Adrenal gland (tissue), 12 donors: ENCODE data around the gene TUBB2B. TPM values are rescaled to one million over a fixed set of nuclear protein-coding genes. Genes with fewer than 3 reads are reported as not detected.

Experiments
- DNase-seq, 7 donors: peaks; one replicate each; pipeline ENCODE4 v3.0.0-alpha.2; 2019 to 2020
- H3K27ac ChIP-seq, 5 donors: fragments of 200-600 bp; sonication (generic) in 4 of 5; 1 replicate in 3 of 5; 2 replicates in 2 of 5; pipeline versions ENCODE4 v1.5.1 to v1.8.0; 2016 to 2020; ENCODE audit warnings: mild to moderate bottlenecking in 1 of 5
- H3K27me3 ChIP-seq: fragments of 200-600 bp; 2 replicates; pipeline ENCODE4 v1.8.0; 2021
- H3K36me3 ChIP-seq, 2 donors: fragments of 200-600 bp; replicated peaks in 1 of 2; 1 replicate in 1 of 2; 2 replicates in 1 of 2; pipeline versions ENCODE4 v1.5.1 to v1.8.0; 2018 to 2022
- H3K4me1 ChIP-seq, 2 donors: fragments of 200-600 bp; replicated peaks in 1 of 2; 1 replicate in 1 of 2; 2 replicates in 1 of 2; pipeline versions ENCODE4 v1.5.1 to v1.8.0; 2018 to 2021
- H3K4me3 ChIP-seq, 4 donors: fragments of 200-600 bp; sonication (generic) in 3 of 4; one replicate each; pipeline ENCODE4 v1.5.1; 2016 to 2018
- H3K9me3 ChIP-seq, 3 donors: fragments of 200-600 bp; sonication (generic) in 1 of 3; replicated peaks in 1 of 3; 1 replicate in 2 of 3; 2 replicates in 1 of 3; pipeline versions ENCODE4 v1.5.1 to v1.8.0; 2016 to 2021
- POLR2A ChIP-seq, 2 donors: fragments of 450-650 bp; IDR thresholded peaks; one replicate each; pipeline ENCODE4 v1.6.1; 2017; ENCODE audit warnings: antibody characterized with exemption in 2 of 2, mild to moderate bottlenecking in 2 of 2, moderate library complexity in 1 of 2
- WGBS, 4 donors: extraction: QIAGEN DNeasy Blood & Tissue Kit in 2 of 4; methylation state at CpG; one replicate each; pipeline versions ENCODE4 v1.1.5 to v1.1.7; 2013 to 2017; 5-methylcytosine and 5-hydroxymethylcytosine counted together
- intact Hi-C, 2 donors: fragments of 100-400 bp; cut with DNase I; formaldehyde crosslinking; loops; one replicate each; pipeline versions ENCODE4 v1.14.1 to v1.15.0; 2022 to 2023
- polyA plus RNA-seq, 3 donors: library from polyadenylated mRNA; stranded (reverse); fragments of 200-250 nt in 2 of 3; fragments of 350-450 nt in 1 of 3; fragmentation: Illumina TruSeq in 1 of 3; extraction: RNeasy Lipid Tissue Mini Kit (QIAGEN cat#74804) in 1 of 3; gene quantifications; one replicate each; pipeline ENCODE4 v1.2.3, GENCODE V29; 2013 to 2014
- total RNA-seq, 9 donors: library from RNA; depleted of rRNA in 4 of 9; stranded (reverse); fragments of >200 nt in 4 of 9; fragments of 120-200 nt in 1 of 9; fragmentation: NEBNext Ultra II Directional in 1 of 9; extraction: Animal tissue kit (Norgen Biotek cat#: 25700) in 1 of 9; gene quantifications; one replicate each; pipeline versions ENCODE4 v1.1.0 to v1.2.4, GENCODE V29; 2013 to 2023
- TF ChIP-seq, protein P1 (sequence below), 6 experiments: fragments of 450-650 bp in 4 of 6; fragments of 200-600 bp in 2 of 6; sonication (generic) in 1 of 6; IDR thresholded peaks; 1 replicate in 5 of 6; 2 replicates in 1 of 6; pipeline versions ENCODE4 v1.5.1 to v1.8.0; 2016 to 2021; ENCODE audit warnings: antibody characterized with exemption in 6 of 6, mild to moderate bottlenecking in 2 of 6, moderate library complexity in 1 of 6
- donor health status: healthy with polysubstance abuse.
- donor health status: Bipolar disorder and iron deficiency.
- donor health status: DM: yes; HTN: yes; CAD: no.
- donor health status: DM: no; HTN: no; CAD: no.
- donor health status: DM: no; HTN: no; CAD: no.
- donor health status: DM: yes; HTN: yes; CAD: no.

Gene TUBB2B
- total and polyA plus RNA-seq, 12 donors = 0.98 to 37.3 (median 2.1) TPM; not detected in 1

DNA sequence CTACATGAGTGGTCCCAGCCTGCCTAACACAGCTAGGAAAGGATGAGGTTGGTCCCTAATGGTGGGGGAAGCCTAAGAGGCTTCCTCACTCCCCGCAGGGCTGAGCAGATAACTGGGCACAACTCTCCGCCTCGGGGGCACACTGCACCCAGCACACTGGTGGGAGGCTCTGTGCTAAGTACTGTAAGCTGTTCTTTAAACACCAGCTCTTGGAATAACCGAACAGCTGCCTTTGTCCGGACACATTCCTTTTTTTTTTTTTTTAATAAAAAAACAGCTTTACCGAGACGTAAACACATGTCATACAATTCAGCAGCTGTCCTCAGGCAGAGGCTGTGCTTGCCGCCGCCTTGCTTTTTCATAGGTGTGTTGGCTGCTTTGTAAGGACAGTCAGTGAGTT is 38.2 kb upstream of the TUBB2B start:
- no peak for DNase-seq
- no peak overlapping the region for H3K27ac ChIP-seq
- WGBS, 4 donors = 69 to 73% (median 70%) methylated on average over 9 of the region's 9 CpGs
- TF ChIP-seq, protein P1, sequence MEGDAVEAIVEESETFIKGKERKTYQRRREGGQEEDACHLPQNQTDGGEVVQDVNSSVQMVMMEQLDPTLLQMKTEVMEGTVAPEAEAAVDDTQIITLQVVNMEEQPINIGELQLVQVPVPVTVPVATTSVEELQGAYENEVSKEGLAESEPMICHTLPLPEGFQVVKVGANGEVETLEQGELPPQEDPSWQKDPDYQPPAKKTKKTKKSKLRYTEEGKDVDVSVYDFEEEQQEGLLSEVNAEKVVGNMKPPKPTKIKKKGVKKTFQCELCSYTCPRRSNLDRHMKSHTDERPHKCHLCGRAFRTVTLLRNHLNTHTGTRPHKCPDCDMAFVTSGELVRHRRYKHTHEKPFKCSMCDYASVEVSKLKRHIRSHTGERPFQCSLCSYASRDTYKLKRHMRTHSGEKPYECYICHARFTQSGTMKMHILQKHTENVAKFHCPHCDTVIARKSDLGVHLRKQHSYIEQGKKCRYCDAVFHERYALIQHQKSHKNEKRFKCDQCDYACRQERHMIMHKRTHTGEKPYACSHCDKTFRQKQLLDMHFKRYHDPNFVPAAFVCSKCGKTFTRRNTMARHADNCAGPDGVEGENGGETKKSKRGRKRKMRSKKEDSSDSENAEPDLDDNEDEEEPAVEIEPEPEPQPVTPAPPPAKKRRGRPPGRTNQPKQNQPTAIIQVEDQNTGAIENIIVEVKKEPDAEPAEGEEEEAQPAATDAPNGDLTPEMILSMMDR (IDR thresholded peaks at IDR 0.05) = no peak
- no peak for TF ChIP-seq POLR2A (IDR thresholded peaks at IDR 0.05)
- peaks cover 0 to 18% of the 10 kb centered on the region in 2 donors for H3K36me3 ChIP-seq
- no peak overlapping the region for H3K4me3 ChIP-seq
- intact Hi-C loops = no loop called here
- H3K27me3 ChIP-seq = no peaks in the 10 kb centered on the region
- peaks cover 11 to 21% of the 10 kb centered on the region in 2 donors for H3K4me1 ChIP-seq
- H3K9me3 ChIP-seq = no peaks in the 10 kb centered on the region

DNA sequence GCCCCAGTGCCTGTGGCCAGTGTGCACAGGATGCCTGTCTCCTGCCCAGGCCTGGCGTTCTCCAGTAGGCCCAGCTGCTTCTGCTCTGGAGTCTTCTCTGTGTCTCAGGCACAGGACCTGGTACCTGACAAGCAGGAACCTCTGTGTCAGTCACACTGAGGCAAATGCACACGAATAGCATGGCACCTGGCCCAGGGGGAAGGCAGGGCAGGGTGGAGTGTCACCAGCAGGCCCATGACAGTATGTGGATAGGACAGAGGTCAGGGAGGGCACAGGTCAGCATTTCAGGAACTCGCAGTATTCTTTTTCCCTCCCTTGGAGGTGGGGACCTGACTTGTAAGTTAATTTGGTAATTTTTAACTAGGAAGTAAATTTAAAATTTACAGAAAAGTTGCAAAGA is 36.9 kb upstream of the TUBB2B start:
- Histone ChIP-seq H3K4me1 (peaks cover 14 to 33% of the 10 kb centered on the region in 2 donors), H3K9me3 (no peaks in the 10 kb centered on the region), H3K36me3 (peaks cover 0 to 13% of the 10 kb centered on the region in 2 donors), H3K27me3 (no peaks in the 10 kb centered on the region), H3K27ac (no peak overlapping the region), H3K4me3 (no peak overlapping the region)
- TF ChIP-seq, protein P1 (IDR thresholded peaks at IDR 0.05) = no peak
- TF ChIP-seq POLR2A (IDR thresholded peaks at IDR 0.05) = no peak
- WGBS, 4 donors = 76 to 94% (median 82%) methylated on average over 2 to 3 of the region's 3 CpGs
- no peak for DNase-seq
- intact Hi-C loops = no loop called here

DNA sequence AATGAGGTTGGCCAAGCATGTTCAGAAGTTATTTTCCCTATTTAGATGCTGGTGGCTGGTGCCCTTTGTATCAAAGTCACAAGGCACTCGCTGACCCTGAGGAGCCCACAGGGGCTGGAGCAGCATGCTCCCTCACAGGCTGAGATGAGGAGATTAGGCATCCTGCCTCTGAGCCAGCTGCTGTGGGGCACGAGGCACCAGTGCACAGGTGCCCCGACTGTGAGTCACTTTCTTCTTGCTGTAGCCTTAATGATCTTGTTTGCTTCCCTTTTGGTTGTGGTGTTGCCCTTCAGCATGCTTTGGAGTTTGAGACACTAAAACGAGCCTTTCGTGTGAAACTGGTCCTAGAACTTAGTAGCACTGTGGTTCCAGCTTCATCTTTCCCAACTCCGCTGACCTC is 35.6 kb upstream of the TUBB2B start:
- Histone ChIP-seq H3K9me3 (no peaks in the 10 kb centered on the region), H3K27me3 (no peaks in the 10 kb centered on the region), H3K27ac (no peak overlapping the region), H3K4me3 (no peak overlapping the region), H3K36me3 (peaks cover 0 to 12% of the 10 kb centered on the region in 2 donors), H3K4me1 (peaks cover 14 to 38% of the 10 kb centered on the region in 2 donors)
- intact Hi-C loops = no loop called here
- WGBS, 4 donors = 66 to 85% (median 77%) methylated on average over 4 to 6 of the region's 6 CpGs
- no peak for DNase-seq
- no peak for TF ChIP-seq POLR2A (IDR thresholded peaks at IDR 0.05)

DNA sequence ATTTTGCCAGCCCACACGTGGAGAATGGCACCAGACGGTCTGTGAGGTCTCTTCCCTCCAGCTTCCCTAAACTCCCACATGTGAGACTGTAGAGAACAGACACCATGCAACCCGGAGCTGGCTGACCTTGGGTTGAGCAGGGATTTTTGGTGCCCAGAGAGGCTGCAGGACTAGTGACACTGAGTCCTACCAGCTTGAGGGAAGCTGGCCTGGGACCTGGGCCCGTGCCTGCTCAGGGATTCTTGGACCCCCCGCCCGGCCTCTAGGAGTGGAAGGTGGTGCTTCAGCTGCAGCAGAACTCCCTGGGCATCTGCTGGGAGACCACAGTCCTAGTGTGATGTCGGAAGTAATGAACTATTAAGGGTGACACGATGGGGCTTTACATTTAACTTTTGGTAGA is 34.5 kb upstream of the TUBB2B start:
- intact Hi-C loops = no loop called here
- H3K4me3 ChIP-seq = no peak overlapping the region
- H3K4me1 ChIP-seq = peaks cover 14 to 38% of the 10 kb centered on the region in 2 donors
- H3K27me3 ChIP-seq = no peaks in the 10 kb centered on the region
- no peak for DNase-seq
- peaks cover 0 to 12% of the 10 kb centered on the region in 2 donors for H3K36me3 ChIP-seq
- 66 to 71% (median 68%) methylated on average over 6 to 8 of the region's 8 CpGs for WGBS, 4 donors
- H3K9me3 ChIP-seq = no peaks in the 10 kb centered on the region
- no peak overlapping the region for H3K27ac ChIP-seq
- TF ChIP-seq POLR2A (IDR thresholded peaks at IDR 0.05) = no peak
- TF ChIP-seq, protein P1 (IDR thresholded peaks at IDR 0.05) = no peak

DNA sequence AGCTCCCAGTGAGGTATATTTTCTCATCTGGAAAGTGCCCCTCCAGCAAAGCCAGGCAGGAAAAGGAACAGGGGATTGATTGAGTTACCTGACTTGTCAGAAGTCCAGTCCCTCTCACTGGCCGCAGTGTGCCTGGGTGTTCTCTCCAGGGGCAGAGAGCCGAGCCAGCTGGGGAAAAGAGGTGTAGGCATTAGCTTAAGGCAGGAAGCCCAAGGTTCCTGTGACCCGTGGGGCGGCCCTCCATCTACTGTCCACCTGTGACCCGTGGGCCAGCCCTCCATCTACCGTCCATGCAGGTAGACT is 34.0 kb upstream of the TUBB2B start:
- TF ChIP-seq, protein P1 (IDR thresholded peaks at IDR 0.05) = no peak
- TF ChIP-seq POLR2A (IDR thresholded peaks at IDR 0.05) = no peak
- Histone ChIP-seq H3K27me3 (no peaks in the 10 kb centered on the region), H3K27ac (no peak overlapping the region), H3K4me3 (no peak overlapping the region), H3K36me3 (peaks cover 0 to 12% of the 10 kb centered on the region in 2 donors), H3K9me3 (no peaks in the 10 kb centered on the region), H3K4me1 (peaks cover 14 to 38% of the 10 kb centered on the region in 2 donors)
- intact Hi-C loops = no loop called here
- WGBS, 4 donors = 53 to 67% (median 56%) methylated on average over 4 to 6 of the region's 6 CpGs
- no peak for DNase-seq
